ENCODE results near the gene TUT4. TPM values are rescaled to one million over a fixed set of nuclear protein-coding genes. Genes with fewer than 3 reads are reported as not detected.

The TUT4 gene
- total RNA-seq, 2 experiments from 2014 or later, result 51.6 to 59.0 TPM

GRCh38 chr1:52593495-52593894 is 40.6 kb upstream of the TUT4 start:
- Mint-ChIP-seq H3K27ac (no peak overlapping the region), H3K36me3 (ENCODE audit: low read depth) (no peaks in the 10 kb centered on the region), H3K4me3 (no peak overlapping the region), H3K9me3 (no peaks in the 10 kb centered on the region), H3K4me1 (ENCODE audit: low read depth) (no peaks in the 10 kb centered on the region), H3K27me3 (no peaks in the 10 kb centered on the region)
- ATAC-seq (no peak), DNase-seq (no peak)
- ChIA-PET CTCF (no interaction called here), POLR2A (interaction anchor here (0.7 to 1.5 kb wide), 4 partner anchors 8 to 55 kb away, joined by 3 to 5 read pairs (median 4); partner anchors contain the start of gene TUT4)
- no peak for TF ChIP-seq CTCF (IDR thresholded peaks at IDR 0.05)
- intact Hi-C loops (cut with micrococcal nuclease), result no loop called here

- ATAC-seq (no peak), DNase-seq (no peak)
- Mint-ChIP-seq H3K36me3 (ENCODE audit: low read depth) (no peaks in the 10 kb centered on the region), H3K9me3 (no peaks in the 10 kb centered on the region), H3K4me1 (ENCODE audit: low read depth) (no peaks in the 10 kb centered on the region), H3K4me3 (no peak overlapping the region), H3K27me3 (no peaks in the 10 kb centered on the region), H3K27ac (no peak overlapping the region)
- no peak for TF ChIP-seq CTCF (IDR thresholded peaks at IDR 0.05)
- CTCF ChIA-PET, result no interaction called here
- POLR2A ChIA-PET, result interaction anchor here (0.7 to 1.5 kb wide), 4 partner anchors 9 to 56 kb away, joined by 3 to 5 read pairs (median 4); partner anchors contain the start of gene TUT4
- intact Hi-C loops (cut with micrococcal nuclease), result no loop called here
Observed at GRCh38 chr1:52592637-52593323, 39.9 kb upstream of the TUT4 start.

GRCh38 chr1:52590266-52590665 is 37.4 kb upstream of the TUT4 start:
- TF ChIP-seq CTCF (IDR thresholded peaks at IDR 0.05), result no peak
- CTCF ChIA-PET, result no interaction called here
- ATAC-seq (no peak), DNase-seq (no peak)
- Mint-ChIP-seq H3K27me3 (no peaks in the 10 kb centered on the region), H3K9me3 (no peaks in the 10 kb centered on the region), H3K4me3 (no peak overlapping the region), H3K4me1 (ENCODE audit: low read depth) (no peaks in the 10 kb centered on the region), H3K27ac (no peak overlapping the region), H3K36me3 (ENCODE audit: low read depth) (no peaks in the 10 kb centered on the region)
- POLR2A ChIA-PET, result no interaction called here
- intact Hi-C loops (cut with micrococcal nuclease), result no loop called here

- no peak for ATAC-seq
- Mint-ChIP-seq H3K36me3 (ENCODE audit: low read depth) (no peaks in the 10 kb centered on the region), H3K4me3 (no peak overlapping the region), H3K4me1 (ENCODE audit: low read depth) (no peaks in the 10 kb centered on the region), H3K27ac (no peak overlapping the region), H3K9me3 (no peaks in the 10 kb centered on the region), H3K27me3 (no peaks in the 10 kb centered on the region)
- ChIA-PET CTCF (no interaction called here), POLR2A (no interaction called here)
- no peak for TF ChIP-seq CTCF (IDR thresholded peaks at IDR 0.05)
- intact Hi-C loops (cut with micrococcal nuclease), result no loop called here
- no peak for DNase-seq
Observed at GRCh38 chr1:52588535-52588934, 35.6 kb upstream of the TUT4 start.

- Mint-ChIP-seq H3K27me3 (no peaks in the 10 kb centered on the region), H3K27ac (no peak overlapping the region), H3K4me1 (ENCODE audit: low read depth) (no peaks in the 10 kb centered on the region), H3K9me3 (no peaks in the 10 kb centered on the region), H3K36me3 (ENCODE audit: low read depth) (no peaks in the 10 kb centered on the region), H3K4me3 (no peak overlapping the region)
- POLR2A ChIA-PET, result interaction anchor here (1.0 kb wide), 1 partner anchor 13 kb away, joined by 3 read pairs; no protein-coding TSS in a partner anchor
- ATAC-seq (no peak), DNase-seq (no peak)
- no peak for TF ChIP-seq CTCF (IDR thresholded peaks at IDR 0.05)
- intact Hi-C loops (cut with micrococcal nuclease), result no loop called here
- CTCF ChIA-PET, result no interaction called here
Observed at GRCh38 chr1:52588027-52588426, 35.1 kb upstream of the TUT4 start.
